ENCODE measurements around the gene FRMD4A.

GRCh38 chr10:13650961-13651360, 679.8 kb downstream of the FRMD4A start:
- TF ChIP-seq EZH2 (IDR thresholded peaks at IDR 0.05; ENCODE audit: insufficient read depth, poor library complexity, severe bottlenecking) (no peak), EZH2phosphoT487 (IDR thresholded peaks at IDR 0.05; ENCODE audit: insufficient read depth, low read depth) (no peak)
